ENCODE results near the gene A1CF. TPM values are rescaled to one million over a fixed set of nuclear protein-coding genes. Genes with fewer than 3 reads are reported as not detected.
"Not testable (repeated sequence)": the region's sequence is repeated elsewhere in the genome, so short reads cannot be mapped to it uniquely, and the experiment has no call there.

The A1CF gene, protein sequence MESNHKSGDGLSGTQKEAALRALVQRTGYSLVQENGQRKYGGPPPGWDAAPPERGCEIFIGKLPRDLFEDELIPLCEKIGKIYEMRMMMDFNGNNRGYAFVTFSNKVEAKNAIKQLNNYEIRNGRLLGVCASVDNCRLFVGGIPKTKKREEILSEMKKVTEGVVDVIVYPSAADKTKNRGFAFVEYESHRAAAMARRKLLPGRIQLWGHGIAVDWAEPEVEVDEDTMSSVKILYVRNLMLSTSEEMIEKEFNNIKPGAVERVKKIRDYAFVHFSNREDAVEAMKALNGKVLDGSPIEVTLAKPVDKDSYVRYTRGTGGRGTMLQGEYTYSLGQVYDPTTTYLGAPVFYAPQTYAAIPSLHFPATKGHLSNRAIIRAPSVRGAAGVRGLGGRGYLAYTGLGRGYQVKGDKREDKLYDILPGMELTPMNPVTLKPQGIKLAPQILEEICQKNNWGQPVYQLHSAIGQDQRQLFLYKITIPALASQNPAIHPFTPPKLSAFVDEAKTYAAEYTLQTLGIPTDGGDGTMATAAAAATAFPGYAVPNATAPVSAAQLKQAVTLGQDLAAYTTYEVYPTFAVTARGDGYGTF
- polyA plus RNA-seq = not detected

DNA sequence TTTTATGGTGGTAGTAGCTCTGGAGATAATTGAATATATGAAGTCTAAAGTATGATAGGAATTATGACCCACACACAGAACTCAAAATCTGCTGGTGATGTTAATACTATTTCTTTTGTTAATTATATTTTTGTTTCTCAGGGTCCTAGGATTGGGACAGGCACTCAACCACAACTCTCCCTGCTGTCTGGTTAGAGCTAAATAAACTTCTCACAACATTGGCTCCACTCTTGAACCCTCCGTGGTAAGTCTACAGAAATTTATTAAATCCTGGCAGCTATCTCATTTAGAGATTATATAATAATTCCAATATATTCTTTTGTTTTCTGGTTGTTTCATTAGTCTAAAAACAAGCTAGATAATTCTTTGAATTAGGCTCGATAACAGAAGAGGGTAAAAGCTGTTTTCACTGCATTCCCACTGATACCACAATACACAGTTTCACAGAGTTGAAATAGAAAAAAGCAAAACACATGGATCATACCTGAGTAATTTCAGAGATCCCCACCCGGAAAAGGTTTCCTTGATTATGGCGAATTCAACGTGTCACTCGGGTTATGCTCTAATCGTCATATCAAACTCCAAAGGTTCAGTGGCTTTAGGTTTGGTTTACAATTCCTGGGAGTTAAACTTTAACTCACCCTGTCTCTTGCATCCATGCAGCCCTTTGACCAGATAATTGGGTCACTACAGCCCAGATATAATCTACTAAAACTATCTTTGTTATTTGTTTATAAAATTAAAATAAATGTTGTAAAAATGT is at the start of gene A1CF:
Gene A1CF (minus strand): TSS at position 531 of the 763 bp plus-strand sequence. CDS start 25,687 bp downstream, outside the sequence.
- Histone ChIP-seq H3K9me3 (ENCODE audit: control insufficient read depth in 2 of 2, insufficient read depth in 1 of 2, low read depth in 1 of 2, low read length in 1 of 2) (no peaks in the 10 kb centered on the region), H3K27me3 (ENCODE audit: control insufficient read depth in 1 of 2, insufficient read depth in 2 of 2, low read length in 2 of 2) (no peaks in the 10 kb centered on the region), H3K4me3 (ENCODE audit: low read depth in 1 of 2, low read length in 2 of 2) (no peak within 1 kb of the TSS), H3K36me3 (ENCODE audit: control insufficient read depth in 2 of 2, insufficient read depth in 2 of 2, low read length in 1 of 2) (no peaks in the 10 kb centered on the region), H3K4me1 (ENCODE audit: control insufficient read depth in 2 of 2, insufficient read depth in 2 of 2, low read length in 1 of 2) (no peaks in the 10 kb centered on the region), H3K27ac (ENCODE audit: low read depth in 2 of 2, low read length in 1 of 2) (no peak within 1 kb of the TSS)
- WGBS, 2 donors = 43 to 68% methylated on average over 7 of the region's 7 CpGs

DNA sequence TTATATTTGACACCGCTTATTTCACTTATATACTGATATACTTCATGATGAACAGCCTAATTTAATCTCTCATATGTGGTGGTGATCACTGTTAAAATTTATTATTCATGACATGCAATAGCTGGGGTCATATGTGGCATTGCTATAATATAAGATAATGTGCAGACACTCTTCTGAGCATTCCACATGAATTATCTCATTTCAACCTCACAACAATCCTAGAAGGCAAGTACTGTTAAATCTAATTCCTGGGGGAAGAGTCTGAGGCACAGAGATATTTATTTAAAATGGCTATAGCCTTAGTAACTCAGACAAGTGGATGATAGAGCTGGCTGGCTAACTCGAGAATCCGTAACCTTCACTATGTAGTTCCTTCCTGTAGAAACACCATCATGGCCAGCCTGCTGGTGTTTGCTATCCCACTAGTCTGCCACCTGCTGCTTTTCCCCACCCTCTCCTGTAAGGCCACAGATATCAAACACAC is 46.6 kb upstream of the A1CF start:
- WGBS, 2 donors = 62 to 76% methylated on average over 3 of the region's 3 CpGs
- no peaks in the 10 kb centered on the region for H3K36me3 ChIP-seq (ENCODE audit: control insufficient read depth in 2 of 2, insufficient read depth in 2 of 2, low read length in 1 of 2)

DNA sequence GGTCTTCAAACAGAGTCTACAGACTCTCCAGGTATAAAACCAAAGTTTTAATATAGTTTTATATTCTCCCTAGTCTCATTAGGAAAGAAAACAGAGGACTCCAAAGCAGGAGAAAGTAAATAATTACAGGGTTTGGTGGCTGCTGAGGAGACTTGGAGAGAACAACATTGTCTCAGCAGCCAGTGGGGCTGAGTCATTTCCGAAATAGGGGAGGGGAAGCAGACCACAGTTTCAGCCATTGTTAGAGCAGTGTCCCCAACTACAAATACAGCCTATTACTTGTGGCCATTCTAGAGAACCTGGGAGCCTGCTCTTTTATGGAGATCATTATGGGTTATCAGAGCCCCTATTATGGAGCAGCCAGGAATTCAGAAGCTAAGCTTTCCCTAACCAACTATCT is 44.2 kb upstream of the A1CF start:
- H3K9me3 ChIP-seq (ENCODE audit: control insufficient read depth in 2 of 2, insufficient read depth in 1 of 2, low read depth in 1 of 2, low read length in 1 of 2) = no peaks in the 10 kb centered on the region
- no peak overlapping the region for H3K4me3 ChIP-seq (ENCODE audit: low read depth in 1 of 2, low read length in 2 of 2)
- H3K4me1 ChIP-seq (ENCODE audit: control insufficient read depth in 2 of 2, insufficient read depth in 2 of 2, low read length in 1 of 2) = no peaks in the 10 kb centered on the region
- 84 to 88% methylated on average over 1 of the region's 1 CpG for WGBS, 2 donors
- no peaks in the 10 kb centered on the region for H3K27me3 ChIP-seq (ENCODE audit: control insufficient read depth in 1 of 2, insufficient read depth in 2 of 2, low read length in 2 of 2)
- H3K36me3 ChIP-seq (ENCODE audit: control insufficient read depth in 2 of 2, insufficient read depth in 2 of 2, low read length in 1 of 2) = no peaks in the 10 kb centered on the region
- no peak overlapping the region for H3K27ac ChIP-seq (ENCODE audit: low read depth in 2 of 2, low read length in 1 of 2)

More for the DNA sequence above, 46.6 kb upstream of the A1CF start:
- H3K27ac ChIP-seq (ENCODE audit: low read depth in 2 of 2, low read length in 1 of 2) = no peak overlapping the region
- no peaks in the 10 kb centered on the region for H3K27me3 ChIP-seq (ENCODE audit: control insufficient read depth in 1 of 2, insufficient read depth in 2 of 2, low read length in 2 of 2)
- no peak overlapping the region for H3K4me3 ChIP-seq (ENCODE audit: low read depth in 1 of 2, low read length in 2 of 2)
- H3K9me3 ChIP-seq (ENCODE audit: control insufficient read depth in 2 of 2, insufficient read depth in 1 of 2, low read depth in 1 of 2, low read length in 1 of 2) = no peaks in the 10 kb centered on the region
- H3K4me1 ChIP-seq (ENCODE audit: control insufficient read depth in 2 of 2, insufficient read depth in 2 of 2, low read length in 1 of 2) = no peaks in the 10 kb centered on the region

DNA sequence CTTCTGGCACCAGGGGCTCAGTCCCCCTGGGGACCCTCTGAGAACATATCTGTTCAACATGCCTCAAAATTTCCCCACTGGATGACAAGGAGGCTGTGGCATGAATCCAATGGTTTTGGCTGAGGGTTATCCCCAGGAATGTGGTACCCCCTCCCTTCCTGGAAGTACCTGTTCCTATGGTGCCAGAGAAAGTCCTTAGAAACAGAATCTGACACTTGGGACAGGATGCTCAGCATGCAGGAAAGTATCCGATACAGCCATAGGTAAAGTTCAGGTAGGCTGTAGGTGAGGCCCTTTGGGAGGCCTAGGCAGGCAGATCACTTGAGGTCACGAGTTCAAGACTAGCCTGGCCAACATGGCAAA is 42.7 kb upstream of the A1CF start:
- Histone ChIP-seq H3K4me1 (ENCODE audit: control insufficient read depth in 2 of 2, insufficient read depth in 2 of 2, low read length in 1 of 2) (no peaks in the 10 kb centered on the region), H3K4me3 (ENCODE audit: low read depth in 1 of 2, low read length in 2 of 2) (no peak overlapping the region), H3K27me3 (ENCODE audit: control insufficient read depth in 1 of 2, insufficient read depth in 2 of 2, low read length in 2 of 2) (no peaks in the 10 kb centered on the region), H3K36me3 (ENCODE audit: control insufficient read depth in 2 of 2, insufficient read depth in 2 of 2, low read length in 1 of 2) (no peaks in the 10 kb centered on the region), H3K9me3 (ENCODE audit: control insufficient read depth in 2 of 2, insufficient read depth in 1 of 2, low read depth in 1 of 2, low read length in 1 of 2) (peaks cover 2 to 3% of the 10 kb centered on the region in 2 donors), H3K27ac (ENCODE audit: low read depth in 2 of 2, low read length in 1 of 2) (no peak overlapping the region)
- 31 to 34% methylated on average over 2 of the region's 2 CpGs for WGBS, 2 donors

DNA sequence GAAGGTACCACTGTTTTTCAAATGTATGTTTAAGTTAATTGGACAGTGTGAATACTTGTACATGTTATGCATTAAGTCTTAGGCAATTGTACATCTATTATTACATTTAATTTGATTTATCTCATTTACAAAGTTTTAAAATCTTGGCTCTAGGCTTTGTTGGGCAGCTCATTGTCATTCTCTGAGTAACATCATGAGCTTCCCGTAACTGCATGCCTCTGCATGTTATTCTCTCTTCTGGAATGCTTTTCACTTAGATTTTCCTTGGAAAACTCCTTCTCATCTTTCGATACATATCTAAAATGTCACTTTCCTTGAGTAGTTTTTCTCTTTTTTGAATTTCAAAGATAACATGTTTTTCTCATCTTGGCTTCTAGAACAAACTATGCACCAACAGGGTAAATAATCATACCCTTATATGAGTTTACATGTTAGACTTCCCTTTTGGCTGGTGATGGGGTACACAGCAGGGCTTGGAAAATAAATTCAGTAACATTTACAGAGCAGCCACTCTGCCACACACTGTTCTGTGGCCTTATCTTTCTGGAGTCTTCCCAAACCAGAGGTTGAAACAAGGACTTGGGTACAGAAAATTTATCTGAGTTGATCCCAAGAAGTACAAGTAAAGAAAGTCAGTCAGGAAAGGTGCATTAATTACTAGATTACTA is 42.2 kb upstream of the A1CF start:
- no peaks in the 10 kb centered on the region for H3K36me3 ChIP-seq (ENCODE audit: control insufficient read depth in 2 of 2, insufficient read depth in 2 of 2, low read length in 1 of 2)
- peaks cover 4 to 5% of the 10 kb centered on the region in 2 donors for H3K9me3 ChIP-seq (ENCODE audit: control insufficient read depth in 2 of 2, insufficient read depth in 1 of 2, low read depth in 1 of 2, low read length in 1 of 2)
- WGBS, 2 donors = 43 to 67% methylated on average over 2 of the region's 2 CpGs
- no peaks in the 10 kb centered on the region for H3K4me1 ChIP-seq (ENCODE audit: control insufficient read depth in 2 of 2, insufficient read depth in 2 of 2, low read length in 1 of 2)
- no peaks in the 10 kb centered on the region for H3K27me3 ChIP-seq (ENCODE audit: control insufficient read depth in 1 of 2, insufficient read depth in 2 of 2, low read length in 2 of 2)
- no peak overlapping the region for H3K4me3 ChIP-seq (ENCODE audit: low read depth in 1 of 2, low read length in 2 of 2)
- H3K27ac ChIP-seq (ENCODE audit: low read depth in 2 of 2, low read length in 1 of 2) = no peak overlapping the region

DNA sequence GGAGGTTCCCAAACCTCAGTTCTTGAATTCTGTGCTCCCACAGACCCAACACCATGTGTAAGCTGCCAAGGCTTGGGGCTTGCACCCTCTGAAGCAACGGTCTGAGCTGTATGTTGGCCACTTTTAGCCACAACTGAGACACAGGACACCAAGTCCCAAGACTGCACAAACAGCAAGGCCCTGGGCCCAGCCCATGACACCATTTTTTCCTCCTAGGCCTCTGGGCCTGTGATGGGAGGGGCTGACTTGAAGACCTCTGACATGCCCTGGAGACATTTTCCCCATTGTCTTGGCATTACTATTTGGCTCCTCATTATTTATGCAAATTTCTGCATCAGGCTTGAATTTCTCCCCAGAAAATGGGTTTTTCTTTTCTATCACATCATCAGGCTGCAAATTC is 38.0 kb upstream of the A1CF start:
- not testable (repeated sequence) for H3K9me3 ChIP-seq (ENCODE audit: control insufficient read depth in 2 of 2, insufficient read depth in 1 of 2, low read depth in 1 of 2, low read length in 1 of 2); H3K27me3 ChIP-seq (ENCODE audit: control insufficient read depth in 1 of 2, insufficient read depth in 2 of 2, low read length in 2 of 2); H3K4me3 ChIP-seq (ENCODE audit: low read depth in 1 of 2, low read length in 2 of 2); H3K27ac ChIP-seq (ENCODE audit: low read depth in 2 of 2, low read length in 1 of 2); H3K4me1 ChIP-seq (ENCODE audit: control insufficient read depth in 2 of 2, insufficient read depth in 2 of 2, low read length in 1 of 2); H3K36me3 ChIP-seq (ENCODE audit: control insufficient read depth in 2 of 2, insufficient read depth in 2 of 2, low read length in 1 of 2)
- WGBS, 2 donors = 37 to 38% methylated on average over 1 of the region's 1 CpG

DNA sequence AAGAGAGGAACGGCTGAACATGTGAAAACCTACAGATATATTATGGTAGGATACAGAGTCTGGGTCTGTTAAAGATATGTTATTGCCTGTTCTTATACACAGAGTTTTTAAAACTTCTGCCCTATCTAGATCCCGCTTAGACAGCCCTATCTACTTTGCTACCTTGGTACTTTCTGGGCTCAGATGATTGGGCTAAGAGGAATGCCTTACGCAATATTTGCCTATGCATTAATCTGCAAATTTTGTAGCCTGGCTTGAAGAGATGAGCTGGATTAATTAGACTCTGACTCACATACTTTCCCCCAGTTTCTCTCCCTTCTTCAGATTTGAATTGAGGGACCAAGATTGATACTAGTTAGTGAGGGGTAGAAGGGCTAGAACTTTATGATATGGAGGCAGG is 33.6 kb upstream of the A1CF start:
- H3K9me3 ChIP-seq (ENCODE audit: control insufficient read depth in 2 of 2, insufficient read depth in 1 of 2, low read depth in 1 of 2, low read length in 1 of 2) = peaks cover 4 to 5% of the 10 kb centered on the region in 2 donors
- no peak overlapping the region for H3K27ac ChIP-seq (ENCODE audit: low read depth in 2 of 2, low read length in 1 of 2)
- 79 to 81% methylated on average over 3 of the region's 3 CpGs for WGBS, 2 donors
- no peak overlapping the region for H3K4me3 ChIP-seq (ENCODE audit: low read depth in 1 of 2, low read length in 2 of 2)
- H3K4me1 ChIP-seq (ENCODE audit: control insufficient read depth in 2 of 2, insufficient read depth in 2 of 2, low read length in 1 of 2) = no peaks in the 10 kb centered on the region
- no peaks in the 10 kb centered on the region for H3K36me3 ChIP-seq (ENCODE audit: control insufficient read depth in 2 of 2, insufficient read depth in 2 of 2, low read length in 1 of 2)
- no peaks in the 10 kb centered on the region for H3K27me3 ChIP-seq (ENCODE audit: control insufficient read depth in 1 of 2, insufficient read depth in 2 of 2, low read length in 2 of 2)

DNA sequence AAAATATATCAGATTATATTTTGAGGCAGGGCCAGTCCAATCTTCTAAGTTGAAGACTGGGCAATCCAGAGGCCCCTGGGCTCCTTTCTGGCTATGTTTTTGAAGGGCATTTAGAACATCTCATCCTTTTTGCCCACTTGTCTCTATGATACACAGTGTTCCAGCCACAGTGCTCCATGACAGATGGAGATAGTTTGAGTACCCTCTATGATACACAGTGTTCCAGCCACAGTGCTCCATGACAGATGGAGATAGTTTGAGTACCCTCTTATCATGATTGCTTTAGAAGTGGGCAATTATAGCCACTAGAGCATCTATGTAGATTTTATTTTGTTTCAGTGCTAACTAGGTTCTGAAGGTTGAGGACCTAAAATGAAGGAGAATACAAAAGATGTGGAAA is 33.1 kb upstream of the A1CF start:
- Histone ChIP-seq H3K9me3 (ENCODE audit: control insufficient read depth in 2 of 2, insufficient read depth in 1 of 2, low read depth in 1 of 2, low read length in 1 of 2) (peaks cover 4 to 5% of the 10 kb centered on the region in 2 donors), H3K27me3 (ENCODE audit: control insufficient read depth in 1 of 2, insufficient read depth in 2 of 2, low read length in 2 of 2) (no peaks in the 10 kb centered on the region), H3K36me3 (ENCODE audit: control insufficient read depth in 2 of 2, insufficient read depth in 2 of 2, low read length in 1 of 2) (no peaks in the 10 kb centered on the region), H3K27ac (ENCODE audit: low read depth in 2 of 2, low read length in 1 of 2) (no peak overlapping the region), H3K4me3 (ENCODE audit: low read depth in 1 of 2, low read length in 2 of 2) (no peak overlapping the region), H3K4me1 (ENCODE audit: control insufficient read depth in 2 of 2, insufficient read depth in 2 of 2, low read length in 1 of 2) (no peaks in the 10 kb centered on the region)

DNA sequence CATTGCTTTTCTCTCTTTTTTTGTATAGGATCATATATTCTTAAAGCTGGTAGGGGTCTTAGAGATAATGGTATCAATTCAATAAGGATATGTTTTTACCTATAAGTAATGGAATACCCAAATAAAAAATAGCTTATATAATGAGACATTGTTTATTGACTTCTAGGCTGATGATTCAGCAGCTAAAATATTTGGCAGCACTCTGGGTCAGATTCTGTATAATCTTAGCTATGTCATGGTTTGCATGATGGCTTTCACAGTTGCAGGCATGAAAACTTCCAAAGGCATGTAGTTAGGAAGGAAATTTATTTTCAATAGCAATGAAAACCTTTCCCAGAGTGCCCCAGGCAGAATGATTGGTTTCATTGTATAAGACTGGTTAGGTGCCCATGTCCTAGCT is 32.1 kb upstream of the A1CF start:
- H3K27ac ChIP-seq (ENCODE audit: low read depth in 2 of 2, low read length in 1 of 2) = no peak overlapping the region
- no peaks in the 10 kb centered on the region for H3K27me3 ChIP-seq (ENCODE audit: control insufficient read depth in 1 of 2, insufficient read depth in 2 of 2, low read length in 2 of 2)
- no peaks in the 10 kb centered on the region for H3K9me3 ChIP-seq (ENCODE audit: control insufficient read depth in 2 of 2, insufficient read depth in 1 of 2, low read depth in 1 of 2, low read length in 1 of 2)
- H3K36me3 ChIP-seq (ENCODE audit: control insufficient read depth in 2 of 2, insufficient read depth in 2 of 2, low read length in 1 of 2) = no peaks in the 10 kb centered on the region
- H3K4me1 ChIP-seq (ENCODE audit: control insufficient read depth in 2 of 2, insufficient read depth in 2 of 2, low read length in 1 of 2) = no peaks in the 10 kb centered on the region
- H3K4me3 ChIP-seq (ENCODE audit: low read depth in 1 of 2, low read length in 2 of 2) = no peak overlapping the region

All from esophagus (tissue), 2 donors.